Body of pancreas (tissue), 4 donors: ENCODE results near the gene PSMB2. TPM values are rescaled to one million over a fixed set of nuclear protein-coding genes. Genes with fewer than 3 reads are reported as not detected.

Source experiments
- ATAC-seq: fragments of 150-250 bp; one replicate; pipeline ENCODE4 v1.9.1; 2016
- DNase-seq, 4 donors: peaks; one replicate each; pipeline ENCODE4 v3.0.0-alpha.2; 2019
- H3K27ac ChIP-seq, 4 donors: fragments of 200-600 bp; sonication (generic); 1 replicate in 3 of 4; 2 replicates in 1 of 4; pipeline versions ENCODE4 v1.5.1 to v1.6.1; 2016 to 2019; ENCODE audit warnings: mild to moderate bottlenecking in 1 of 4, mixed read lengths in 1 of 4, moderate library complexity in 1 of 4
- H3K27me3 ChIP-seq, 2 donors: fragments of 200-600 bp; sonication (generic); one replicate each; pipeline ENCODE4 v1.6.0; 2016; ENCODE audit warnings: mild to moderate bottlenecking in 1 of 2
- H3K36me3 ChIP-seq, 2 donors: fragments of 200-600 bp; sonication (generic); replicated peaks in 1 of 2; 2 replicates each; pipeline ENCODE4 v1.5.1; 2016; ENCODE audit warnings: low read depth in 2 of 2; ENCODE audit not compliant: insufficient read depth in 1 of 2
- H3K4me1 ChIP-seq: fragments of 200-600 bp; sonication (generic); one replicate; pipeline ENCODE4 v1.6.0; 2016
- H3K4me3 ChIP-seq, 2 donors: fragments of 200-600 bp; sonication (generic); 1 replicate in 1 of 2; 2 replicates in 1 of 2; pipeline ENCODE4 v1.5.1; 2016 to 2019
- H3K9me3 ChIP-seq, 3 donors: fragments of 200-600 bp; sonication (generic); 1 replicate in 2 of 3; 2 replicates in 1 of 3; pipeline ENCODE4 v1.5.1; 2016
- CTCF ChIP-seq, 7 experiments: fragments of 450-650 bp in 4 of 7; fragments of 200-600 bp in 3 of 7; sonication (generic) in 3 of 7; IDR thresholded peaks; one replicate each; pipeline ENCODE4 v1.5.1; 2016 to 2019; ENCODE audit warnings: antibody characterized with exemption in 7 of 7
- POLR2A ChIP-seq, 3 donors: fragments of 450-650 bp; IDR thresholded peaks; one replicate each; pipeline ENCODE4 v1.6.1; 2016; ENCODE audit warnings: antibody characterized with exemption in 3 of 3, mild to moderate bottlenecking in 2 of 3
- WGBS, 2 donors: methylation state at CpG; one replicate each; pipeline ENCODE4 v1.1.5; 2017; 5-methylcytosine and 5-hydroxymethylcytosine counted together
- intact Hi-C: fragments of 100-400 bp; cut with DNase I; formaldehyde crosslinking; loops from one replicate; pipeline ENCODE4 v1.15.1; 2023
- total RNA-seq, 2 donors: library from RNA; depleted of rRNA; stranded (reverse); fragments of >200 nt; gene quantifications; one replicate each; pipeline ENCODE4 v1.1.0, GENCODE V29; 2016

Gene PSMB2
- total RNA-seq, 2 donors from 2014 or later: 13.2 to 17.5 TPM

GRCh38 chr1:35666916-35667315 lies 25.6 kb upstream of the PSMB2 start:
- no peak overlapping the region for H3K27ac ChIP-seq
- no peaks in the 10 kb centered on the region for H3K36me3 ChIP-seq
- no peak overlapping the region for H3K4me3 ChIP-seq
- no peaks in the 10 kb centered on the region for H3K4me1 ChIP-seq
- no peak for DNase-seq
- TF ChIP-seq CTCF (IDR thresholded peaks at IDR 0.05) (no peak), POLR2A (IDR thresholded peaks at IDR 0.05) (no peak)
- H3K27me3 ChIP-seq: no peaks in the 10 kb centered on the region
- intact Hi-C loops: no loop called here
- no peaks in the 10 kb centered on the region for H3K9me3 ChIP-seq
- WGBS, 2 donors: 17 to 21% methylated on average over 1 of the region's 1 CpG
- no peak for ATAC-seq

GRCh38 chr1:35666216-35666615 lies 24.9 kb upstream of the PSMB2 start:
- ATAC-seq: no peak
- DNase-seq: no peak
- no peaks in the 10 kb centered on the region for H3K27me3 ChIP-seq
- H3K36me3 ChIP-seq: no peaks in the 10 kb centered on the region
- intact Hi-C loops: no loop called here
- H3K4me3 ChIP-seq: no peak overlapping the region
- no peak for TF ChIP-seq POLR2A (IDR thresholded peaks at IDR 0.05)
- TF ChIP-seq CTCF (IDR thresholded peaks at IDR 0.05): no peak
- no peaks in the 10 kb centered on the region for H3K4me1 ChIP-seq
- WGBS, 2 donors: 72 to 79% methylated on average over 2 of the region's 2 CpGs
- no peaks in the 10 kb centered on the region for H3K9me3 ChIP-seq
- H3K27ac ChIP-seq: no peak overlapping the region

GRCh38 chr1:35663434-35663833 lies 22.1 kb upstream of the PSMB2 start:
- Histone ChIP-seq H3K27ac (no peak overlapping the region), H3K27me3 (no peaks in the 10 kb centered on the region), H3K9me3 (no peaks in the 10 kb centered on the region), H3K36me3 (no peaks in the 10 kb centered on the region), H3K4me3 (no peak overlapping the region), H3K4me1 (no peaks in the 10 kb centered on the region)
- ATAC-seq (no peak), DNase-seq (no peak)
- TF ChIP-seq CTCF (IDR thresholded peaks at IDR 0.05) (no peak), POLR2A (IDR thresholded peaks at IDR 0.05) (no peak)
- WGBS, 2 donors: 77 to 82% methylated on average over 8 to 9 of the region's 9 CpGs
- intact Hi-C loops: no loop called here

GRCh38 chr1:35661474-35661795 lies 20.1 kb upstream of the PSMB2 start:
- intact Hi-C loops: no loop called here
- Histone ChIP-seq H3K4me3 (no peak overlapping the region), H3K9me3 (no peaks in the 10 kb centered on the region), H3K36me3 (no peaks in the 10 kb centered on the region), H3K4me1 (no peaks in the 10 kb centered on the region), H3K27me3 (no peaks in the 10 kb centered on the region), H3K27ac (no peak overlapping the region)
- 76 to 79% methylated on average over 2 of the region's 2 CpGs for WGBS, 2 donors
- no peak for TF ChIP-seq POLR2A (IDR thresholded peaks at IDR 0.05)
- no peak for TF ChIP-seq CTCF (IDR thresholded peaks at IDR 0.05)
- no peak for ATAC-seq
- DNase-seq: no peak

- no peaks in the 10 kb centered on the region for H3K4me1 ChIP-seq
- H3K27me3 ChIP-seq: no peaks in the 10 kb centered on the region
- ATAC-seq: no peak
- H3K4me3 ChIP-seq: no peak overlapping the region
- no peaks in the 10 kb centered on the region for H3K36me3 ChIP-seq
- no peak for TF ChIP-seq CTCF (IDR thresholded peaks at IDR 0.05)
- no peak for TF ChIP-seq POLR2A (IDR thresholded peaks at IDR 0.05)
- no peak for DNase-seq
- intact Hi-C loops: no loop called here
- WGBS, 2 donors: 56 to 61% methylated on average over 5 of the region's 5 CpGs
- no peaks in the 10 kb centered on the region for H3K9me3 ChIP-seq
- no peak overlapping the region for H3K27ac ChIP-seq
Measured at GRCh38 chr1:35660581-35661473, 19.5 kb upstream of the PSMB2 start.
